GM19099 (cell line): ENCODE results near the gene SERPINF2.

Experiments
- POLR2A ChIP-seq: IDR thresholded peaks from 3 replicates; pipeline ENCODE4 v1.6.1; 2011; ENCODE audit warnings: low read depth; ENCODE audit not compliant: insufficient read length; ENCODE audit errors: extremely low read depth

The SERPINF2 gene

GRCh38 chr17:1742371-1743087 lies at the start of gene SERPINF2:
Gene SERPINF2, plus strand, starts transcription at chr17:1742871. Its CDS starts 2,125 bp downstream, at chr17:1744996.
- no peak for TF ChIP-seq POLR2A

- TF ChIP-seq POLR2A, result no peak
These were observed 49.3 kb upstream of the SERPINF2 start for GRCh38 chr17:1693339-1693738.

GRCh38 chr17:1695365-1695764 lies 47.3 kb upstream of the SERPINF2 start:
- TF ChIP-seq POLR2A, result no peak

GRCh38 chr17:1697681-1698080 lies 45.0 kb upstream of the SERPINF2 start:
- TF ChIP-seq POLR2A, result no peak

- TF ChIP-seq POLR2A, result no peak
These were observed 39.6 kb upstream of the SERPINF2 start for GRCh38 chr17:1703063-1703462.

- TF ChIP-seq POLR2A, result no peak
These were observed 37.7 kb upstream of the SERPINF2 start for GRCh38 chr17:1705004-1705403.

- no peak for TF ChIP-seq POLR2A
These were observed 35.6 kb upstream of the SERPINF2 start for GRCh38 chr17:1707107-1707506.

- TF ChIP-seq POLR2A, result no peak
These were observed 33.2 kb upstream of the SERPINF2 start for GRCh38 chr17:1709403-1709951.

- TF ChIP-seq POLR2A, result no peak
These were observed 32.5 kb upstream of the SERPINF2 start, which contains the start of gene TLCD2 for GRCh38 chr17:1709971-1710806. Gene TLCD2, minus strand, starts transcription at chr17:1710377. Its CDS starts 135 bp downstream, at chr17:1710242.

- TF ChIP-seq POLR2A, result no peak
These were observed 31.7 kb upstream of the SERPINF2 start for GRCh38 chr17:1710807-1711553.

GRCh38 chr17:1711804-1712203 lies 30.9 kb upstream of the SERPINF2 start:
- TF ChIP-seq POLR2A, result no peak

- TF ChIP-seq POLR2A, result no peak
These were observed 30.4 kb upstream of the SERPINF2 start for GRCh38 chr17:1712271-1712670.

GRCh38 chr17:1713160-1713877 lies 29.4 kb upstream of the SERPINF2 start:
- no peak for TF ChIP-seq POLR2A

GRCh38 chr17:1713878-1714426 lies 28.7 kb upstream of the SERPINF2 start:
- TF ChIP-seq POLR2A, result no peak
